Measurements from ENCODE around the gene PTPN21. TPM values are rescaled to one million over a fixed set of nuclear protein-coding genes. Genes with fewer than 3 reads are reported as not detected.
A peak's percentile ranks its signal among the peaks of the same experiment; 100 is the strongest.

The PTPN21 gene
- total and polyA plus RNA-seq, 2 donors (not counting 3 experiments of a cell fraction or from before 2014, with no cell fraction given) = 9.2 to 16.1 TPM

GRCh38 chr14:88563845-88564244, 9.0 kb upstream of the PTPN21 start:
- Histone ChIP-seq H3K27me3 (ENCODE audit: control insufficient read depth in 2 of 2, insufficient read depth in 2 of 2, low read length in 2 of 2) (no peaks in the 10 kb centered on the region), H3K9me1 (replicated peaks; ENCODE audit: control insufficient read depth, extremely low read depth, insufficient read depth, low read length) (no peaks in the 10 kb centered on the region), H3K79me2 (ENCODE audit: control insufficient read depth, insufficient read depth, low read length) (peaks cover 21% of the 10 kb centered on the region), H3K4me2 (ENCODE audit: insufficient read depth, low read length) (peak overlapping the region; percentile 97), H3K9me3 (replicated peaks; ENCODE audit: control insufficient read depth, insufficient read depth, low read length) (no peaks in the 10 kb centered on the region), H3K4me1 (ENCODE audit: control insufficient read depth, extremely low read depth, insufficient read depth, low read length) (peaks cover 14% of the 10 kb centered on the region), H2AFZ (ENCODE audit: low read depth, low read length) (no peak overlapping the region), H3K9ac (replicated peaks; ENCODE audit: extremely low read depth, insufficient read depth, low read length) (peak overlapping the region; percentile 87), H4K20me1 (replicated peaks; ENCODE audit: control insufficient read depth, extremely low read depth, insufficient read depth, low read length) (peaks cover 3% of the 10 kb centered on the region), H3K36me3 (ENCODE audit: control insufficient read depth in 2 of 2, extremely low read depth in 1 of 2, insufficient read depth in 2 of 2, low read length in 2 of 2) (peaks cover 7 to 8% of the 10 kb centered on the region in 2 experiments), H3K27ac (ENCODE audit: insufficient read depth, low read depth, low read length) (no peak overlapping the region), H3K4me3 (replicated peaks in 1 of 3; ENCODE audit: insufficient read depth in 1 of 3, low read depth in 1 of 3, low read length in 3 of 3) (peak overlapping the region; percentile 77 to 96 (median 86))
- DNase-seq (ENCODE audit: low read depth, low spot score) (no peak), FAIRE-seq (peak; percentile 12)
- POLR2A ChIA-PET = no interaction called here
- intact Hi-C loops (cut with micrococcal nuclease) = loop anchor here (1.0 to 5.0 kb wide), 5 partner anchors 13 to 617 kb away; partner anchors contain the start of gene GALC
- dilution Hi-C loops (cut with MboI; ENCODE audit: extremely low pct_ligation_motif_present, low sequenced_read_pairs) = no loop called here
- no peak for TF ChIP-seq POLR2AphosphoS5 (IDR thresholded peaks at IDR 0.05; ENCODE audit: insufficient read depth, low read depth, low read length)
- TF ChIP-seq GATA2 (IDR thresholded peaks at IDR 0.05; ENCODE audit: insufficient read depth, insufficient read length, low read depth, low read length) = no peak
- TF ChIP-seq JUN (IDR thresholded peaks at IDR 0.05; ENCODE audit: borderline replicate concordance, insufficient read depth, insufficient read length, low read depth) = no peak
- no peak for TF ChIP-seq POLR2A (IDR thresholded peaks at IDR 0.05; ENCODE audit: low read depth, low read length)
- TF ChIP-seq CTCF (IDR thresholded peaks at IDR 0.05; ENCODE audit: extremely low read depth in 1 of 2, insufficient read depth in 1 of 2, low read depth in 1 of 2, low read length in 2 of 2) = no peak
- no peak for TF ChIP-seq MYC (IDR thresholded peaks at IDR 0.05; ENCODE audit: low read depth, low read length)
- TF ChIP-seq FOS (IDR thresholded peaks at IDR 0.05; ENCODE audit: borderline replicate concordance, insufficient read depth, low read length) = no peak
- TF ChIP-seq EZH2 (IDR thresholded peaks at IDR 0.05; ENCODE audit: borderline replicate concordance, low read depth, low read length, severe bottlenecking) = no peak
- TF ChIP-seq MAX (IDR thresholded peaks at IDR 0.05; ENCODE audit: insufficient read depth, insufficient read length) = no peak
- CTCF ChIA-PET = interaction anchor here (1.5 kb wide), 1 partner anchor 11 kb away, joined by 7 read pairs; no protein-coding TSS in a partner anchor
- BruUV-seq (replicated peaks) = no TSS peak

Measured in endothelial cell of umbilical vein (primary cell).